Activated B cell treated with CpG ODN at 0.5 μM for 24 hours (primary cell): ENCODE results near the gene CHSY3. TPM values are rescaled to one million over a fixed set of nuclear protein-coding genes. Genes with fewer than 3 reads are reported as not detected.

ENCODE experiments used
- ATAC-seq: fragments of 200-7000 bp; cut with Tn5 transposase; one replicate; pipeline ENCODE4 v1.10.0; 2021; ENCODE audit warnings: low read depth, mild to moderate bottlenecking, moderate library complexity
- CTCF ChIA-PET: fragments of 350-600 bp; sonication (Branson Sonifier 250); formaldehyde crosslinking; loops from one replicate; lab custom pipeline; 2021; ENCODE audit warnings: antibody characterized with exemption; lab: Charles Lee
- POLR2A ChIA-PET: fragments of 350-600 bp; sonication (Branson Sonifier 250); formaldehyde crosslinking; loops from one replicate; lab custom pipeline; 2021; ENCODE audit warnings: antibody characterized with exemption; lab: Charles Lee
- DNase-seq: peaks from one replicate; pipeline ENCODE4 v3.0.0; 2022
- H3K27ac Mint-ChIP-seq: one replicate; pipeline ENCODE4 v1.8.0; 2020; ENCODE audit warnings: mixed read lengths
- H3K27me3 Mint-ChIP-seq: one replicate; pipeline ENCODE4 v1.8.0; 2021; ENCODE audit warnings: mixed read lengths
- H3K36me3 Mint-ChIP-seq: one replicate; pipeline ENCODE4 v1.8.0; 2021; ENCODE audit warnings: low read depth, mixed read lengths
- H3K4me1 Mint-ChIP-seq: one replicate; pipeline ENCODE4 v1.8.0; 2021; ENCODE audit warnings: mixed read lengths
- H3K4me3 Mint-ChIP-seq: one replicate; pipeline ENCODE4 v1.8.0; 2020; ENCODE audit warnings: mild to moderate bottlenecking, mixed read lengths
- H3K9me3 Mint-ChIP-seq: one replicate; pipeline ENCODE4 v1.8.0; 2020; ENCODE audit warnings: mixed read lengths
- CTCF ChIP-seq: fragments of 200-600 bp; IDR thresholded peaks from one replicate; pipeline ENCODE4 v1.8.0; 2022; ENCODE audit warnings: antibody characterized with exemption, mild to moderate bottlenecking
- intact Hi-C: fragments of 100-400 bp; cut with micrococcal nuclease; formaldehyde crosslinking; loops from one replicate; pipeline ENCODE4 v1.15.1; 2024
- total RNA-seq: library from RNA; stranded (reverse); gene quantifications from 2 replicates; pipeline ENCODE4 v1.2.3, GENCODE V29; 2022

The CHSY3 gene
- total RNA-seq, 1 donor from 2014 or later: not detected

GRCh38 chr5:130116462-130116861, 212.2 kb downstream of the CHSY3 start:
- H3K9me3 Mint-ChIP-seq: no peaks in the 10 kb centered on the region
- H3K27ac Mint-ChIP-seq: no peak overlapping the region
- H3K4me1 Mint-ChIP-seq: no peaks in the 10 kb centered on the region
- intact Hi-C loops: no loop called here
- DNase-seq: no peak
- ChIA-PET CTCF (no interaction called here), POLR2A (no interaction called here)
- no peaks in the 10 kb centered on the region for H3K27me3 Mint-ChIP-seq
- no peak overlapping the region for H3K4me3 Mint-ChIP-seq
- no peak for ATAC-seq
- no peak for TF ChIP-seq CTCF
- no peaks in the 10 kb centered on the region for H3K36me3 Mint-ChIP-seq

GRCh38 chr5:130116972-130117371, 212.7 kb downstream of the CHSY3 start:
- no peaks in the 10 kb centered on the region for H3K36me3 Mint-ChIP-seq
- ChIA-PET CTCF (no interaction called here), POLR2A (no interaction called here)
- intact Hi-C loops: no loop called here
- H3K9me3 Mint-ChIP-seq: no peaks in the 10 kb centered on the region
- no peak for DNase-seq
- no peak for ATAC-seq
- no peak overlapping the region for H3K27ac Mint-ChIP-seq
- no peak for TF ChIP-seq CTCF
- H3K27me3 Mint-ChIP-seq: no peaks in the 10 kb centered on the region
- no peak overlapping the region for H3K4me3 Mint-ChIP-seq
- no peaks in the 10 kb centered on the region for H3K4me1 Mint-ChIP-seq

- Mint-ChIP-seq H3K27me3 (no peaks in the 10 kb centered on the region), H3K4me1 (no peaks in the 10 kb centered on the region)
- TF ChIP-seq CTCF: no peak
Observed at GRCh38 chr5:130126746-130127145, 222.5 kb downstream of the CHSY3 start.

GRCh38 chr5:130135506-130135905, 231.2 kb downstream of the CHSY3 start:
- Mint-ChIP-seq H3K4me3 (no peak overlapping the region), H3K4me1 (no peaks in the 10 kb centered on the region), H3K9me3 (no peaks in the 10 kb centered on the region), H3K27ac (no peak overlapping the region), H3K36me3 (no peaks in the 10 kb centered on the region), H3K27me3 (no peaks in the 10 kb centered on the region)
- CTCF ChIA-PET: no interaction called here
- intact Hi-C loops: no loop called here
- POLR2A ChIA-PET: no interaction called here
- ATAC-seq (no peak), DNase-seq (no peak)
- TF ChIP-seq CTCF: no peak

More at GRCh38 chr5:130126746-130127145, 222.5 kb downstream of the CHSY3 start:
- Mint-ChIP-seq H3K9me3 (no peaks in the 10 kb centered on the region), H3K36me3 (no peaks in the 10 kb centered on the region), H3K27ac (no peak overlapping the region), H3K4me3 (no peak overlapping the region)
- POLR2A ChIA-PET: no interaction called here
- CTCF ChIA-PET: no interaction called here
- DNase-seq (no peak), ATAC-seq (no peak)
- intact Hi-C loops: no loop called here

GRCh38 chr5:130136300-130136699, 232.0 kb downstream of the CHSY3 start:
- Mint-ChIP-seq H3K4me3 (no peak overlapping the region), H3K36me3 (no peaks in the 10 kb centered on the region), H3K27ac (no peak overlapping the region), H3K9me3 (no peaks in the 10 kb centered on the region), H3K4me1 (no peaks in the 10 kb centered on the region), H3K27me3 (no peaks in the 10 kb centered on the region)
- ATAC-seq: no peak
- no peak for TF ChIP-seq CTCF
- ChIA-PET CTCF (no interaction called here), POLR2A (no interaction called here)
- no peak for DNase-seq
- intact Hi-C loops: no loop called here
